ACC112 (cell line): ENCODE results near the gene IGFN1.

ENCODE experiments used
- H2AFZ ChIP-seq: fragments of 200-600 bp; sonication (generic); one replicate; pipeline ENCODE4 v1.6.0; 2017; ENCODE audit warnings: antibody characterized with exemption, low read length; ENCODE audit not compliant: unreplicated experiment
- H3K27ac ChIP-seq: fragments of 200-600 bp; sonication (generic); 2 replicates; pipeline ENCODE4 v1.5.1; 2014; ENCODE audit warnings: low read depth, mild to moderate bottlenecking, antibody characterized with exemption, low read length, moderate library complexity
- H3K27me3 ChIP-seq: fragments of 200-600 bp; sonication (generic); 2 replicates; pipeline ENCODE4 v1.6.1; 2014; ENCODE audit warnings: mild to moderate bottlenecking, antibody characterized with exemption, low read length, moderate library complexity, mixed read lengths; ENCODE audit not compliant: insufficient read depth
- H3K36me3 ChIP-seq: fragments of 200-600 bp; sonication (generic); 2 replicates; pipeline ENCODE4 v1.6.1; 2016; ENCODE audit warnings: mild to moderate bottlenecking, antibody characterized with exemption, low read length, moderate library complexity, mixed read lengths; ENCODE audit not compliant: insufficient read depth
- H3K4me1 ChIP-seq: fragments of 200-600 bp; sonication (generic); one replicate; pipeline ENCODE4 v1.6.1; 2016; ENCODE audit warnings: low read length, mixed read lengths; ENCODE audit not compliant: insufficient read depth, unreplicated experiment, control insufficient read depth
- H3K4me3 ChIP-seq: fragments of 200-600 bp; sonication (generic); 2 replicates; pipeline ENCODE4 v1.5.1; 2014; ENCODE audit warnings: mild to moderate bottlenecking, low read depth, low read length
- H3K79me2 ChIP-seq: fragments of 200-600 bp; sonication (generic); one replicate; pipeline ENCODE4 v1.6.0; 2016; ENCODE audit warnings: low read length; ENCODE audit not compliant: control insufficient read depth, unreplicated experiment, insufficient read depth

The IGFN1 gene

DNA sequence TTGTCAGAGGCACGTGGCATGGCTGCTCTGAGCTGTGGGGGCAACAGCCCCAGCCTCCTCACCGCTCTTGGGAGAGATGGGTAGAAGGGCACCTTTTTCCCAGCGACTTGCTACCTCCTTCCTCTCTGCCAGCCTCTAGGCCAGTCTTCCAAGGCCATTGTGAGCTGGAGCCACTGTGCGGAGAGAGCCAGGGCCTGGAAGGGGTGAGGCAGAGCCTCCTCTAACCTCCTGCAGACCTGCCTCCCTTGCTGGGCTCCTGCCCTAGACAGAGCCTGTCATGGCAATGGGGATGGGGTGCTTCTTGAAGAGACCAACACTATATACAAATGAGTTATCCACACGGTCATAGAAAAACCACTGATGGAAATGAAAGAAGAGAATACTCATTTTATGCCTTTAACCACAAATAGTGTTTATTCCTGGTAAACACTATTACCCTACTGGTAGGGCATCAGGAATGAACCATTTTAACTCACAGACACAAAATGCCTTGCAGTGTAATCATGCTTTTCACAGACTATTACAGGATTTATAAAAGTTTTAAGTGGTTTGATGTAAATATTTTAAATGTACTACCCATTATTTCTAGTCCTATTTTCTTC lies 5.0 kb upstream of the IGFN1 start:
- peaks cover 13% of the 10 kb centered on the region for H3K4me1 ChIP-seq
- H3K4me3 ChIP-seq = no peak overlapping the region
- peaks cover 29% of the 10 kb centered on the region for H3K27me3 ChIP-seq
- H3K27ac ChIP-seq = no peak overlapping the region
- H3K36me3 ChIP-seq = no peaks in the 10 kb centered on the region
- H2AFZ ChIP-seq = no peak overlapping the region
- no peaks in the 10 kb centered on the region for H3K79me2 ChIP-seq

DNA sequence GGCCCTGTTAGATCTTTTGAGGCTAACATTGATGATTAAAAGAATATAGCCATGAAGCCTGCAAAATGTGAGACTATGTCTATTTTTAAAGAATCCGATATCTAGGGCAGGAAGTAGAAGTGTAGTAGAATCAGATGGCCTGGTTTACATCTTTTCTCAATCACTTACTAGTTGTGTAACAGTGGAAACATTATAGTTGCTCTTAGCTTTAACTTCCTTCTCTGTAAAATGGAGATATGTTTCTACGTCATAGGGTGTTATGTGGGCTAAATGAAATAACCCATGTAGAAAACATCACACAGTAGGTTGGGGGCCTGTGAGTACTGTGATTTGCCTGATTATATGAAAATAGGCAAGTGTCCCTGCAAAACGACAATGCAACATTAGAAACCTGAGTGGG lies 4.4 kb upstream of the IGFN1 start:
- Histone ChIP-seq H3K79me2 (no peaks in the 10 kb centered on the region), H3K4me3 (no peak overlapping the region)

DNA sequence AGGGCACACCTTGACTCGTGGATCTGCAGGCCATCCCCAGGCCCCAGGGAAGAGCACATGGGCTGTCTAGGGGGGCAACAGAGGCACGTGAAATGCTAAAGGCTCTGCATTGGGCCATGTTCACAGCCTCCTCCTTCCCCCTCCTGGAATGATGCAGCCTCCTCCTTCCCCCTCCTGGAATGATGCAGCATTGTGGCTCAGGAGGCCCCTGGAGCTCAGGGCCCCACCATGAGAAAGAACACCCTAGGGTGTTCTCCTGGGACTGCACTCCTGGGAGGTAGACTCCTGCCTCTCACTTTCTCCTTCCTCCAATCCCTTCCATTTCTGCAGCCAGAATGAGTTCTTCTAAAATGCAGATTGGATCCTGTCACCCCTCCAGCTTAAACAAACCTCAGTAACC lies 1.5 kb upstream of the IGFN1 start:
- Histone ChIP-seq H3K36me3 (no peaks in the 10 kb centered on the region), H3K4me1 (peaks cover 25% of the 10 kb centered on the region), H3K4me3 (no peak overlapping the region), H2AFZ (no peak overlapping the region), H3K27me3 (0 out of 2 replicates have a peak, but pooled peaks cover 3% of the 10 kb centered on the region), H3K27ac (no peak overlapping the region), H3K79me2 (no peaks in the 10 kb centered on the region)

More for the DNA sequence above, 4.4 kb upstream of the IGFN1 start:
- Histone ChIP-seq H3K36me3 (no peaks in the 10 kb centered on the region), H2AFZ (no peak overlapping the region), H3K27ac (no peak overlapping the region), H3K4me1 (peaks cover 14% of the 10 kb centered on the region), H3K27me3 (peaks cover 24% of the 10 kb centered on the region)

DNA sequence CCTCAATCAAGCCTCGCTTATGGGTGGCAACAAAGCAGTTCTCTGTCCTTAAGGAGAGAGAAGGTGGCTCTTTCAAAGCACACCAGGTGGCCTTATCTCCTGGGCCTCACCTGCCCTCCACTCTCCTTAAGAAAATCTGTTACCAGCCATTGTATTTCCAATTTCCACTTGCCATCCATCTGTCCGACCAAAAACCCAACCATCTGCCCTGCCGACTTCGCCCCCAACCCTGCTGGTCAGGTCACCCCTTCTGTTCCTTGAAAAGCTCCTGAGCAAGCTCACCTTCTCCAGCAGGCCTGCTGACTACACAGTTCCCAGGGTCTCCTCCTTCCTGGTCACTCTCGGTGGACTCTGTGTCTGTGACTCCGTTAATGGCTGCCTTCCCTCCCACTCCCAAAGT lies 619 bp upstream of the IGFN1 start:
- Histone ChIP-seq H3K27me3 (0 out of 2 replicates have a peak, but pooled peaks cover 3% of the 10 kb centered on the region), H3K27ac (no peak overlapping the region), H2AFZ (no peak overlapping the region), H3K4me1 (peaks cover 18% of the 10 kb centered on the region), H3K79me2 (no peaks in the 10 kb centered on the region), H3K4me3 (no peak overlapping the region), H3K36me3 (no peaks in the 10 kb centered on the region)

DNA sequence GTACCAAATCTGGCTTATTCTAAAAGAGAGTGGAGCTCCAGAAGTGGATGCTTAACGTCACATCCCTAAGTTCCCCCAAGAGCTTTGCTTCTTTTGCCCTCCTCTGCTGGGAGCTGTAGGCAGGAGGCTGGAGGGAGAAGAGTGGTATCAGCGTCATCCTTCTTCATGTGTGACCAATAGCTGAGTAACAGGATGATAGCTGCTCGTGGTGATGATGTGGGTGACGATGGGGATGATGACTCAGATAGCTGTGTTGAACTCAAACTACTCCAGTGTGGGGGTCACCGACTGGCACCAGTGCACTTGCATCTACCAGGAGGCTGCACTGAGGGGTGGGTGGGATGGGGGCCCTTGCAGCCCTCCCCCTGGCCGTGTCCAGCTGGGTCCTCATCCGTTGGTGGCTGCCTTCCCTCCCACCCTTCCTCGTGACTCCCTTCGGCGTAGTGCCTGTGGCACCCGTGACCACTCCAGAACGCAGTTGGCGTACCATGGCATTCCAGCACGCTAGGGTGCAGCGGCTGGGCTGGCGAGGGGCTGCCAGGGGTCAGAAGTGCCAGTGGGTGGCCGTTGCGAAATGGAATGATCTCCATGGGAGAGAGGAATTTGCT lies 1.1 kb downstream of the IGFN1 start:
- no peaks in the 10 kb centered on the region for H3K79me2 ChIP-seq
- peak overlapping the region; percentile 53 for H3K27ac ChIP-seq
- peak overlapping the region; percentile 21 for H2AFZ ChIP-seq
- H3K4me1 ChIP-seq = peaks cover 13% of the 10 kb centered on the region
- H3K36me3 ChIP-seq = no peaks in the 10 kb centered on the region
- 0 out of 2 replicates have a peak, but pooled peaks cover 3% of the 10 kb centered on the region for H3K27me3 ChIP-seq
- H3K4me3 ChIP-seq = no peak overlapping the region

DNA sequence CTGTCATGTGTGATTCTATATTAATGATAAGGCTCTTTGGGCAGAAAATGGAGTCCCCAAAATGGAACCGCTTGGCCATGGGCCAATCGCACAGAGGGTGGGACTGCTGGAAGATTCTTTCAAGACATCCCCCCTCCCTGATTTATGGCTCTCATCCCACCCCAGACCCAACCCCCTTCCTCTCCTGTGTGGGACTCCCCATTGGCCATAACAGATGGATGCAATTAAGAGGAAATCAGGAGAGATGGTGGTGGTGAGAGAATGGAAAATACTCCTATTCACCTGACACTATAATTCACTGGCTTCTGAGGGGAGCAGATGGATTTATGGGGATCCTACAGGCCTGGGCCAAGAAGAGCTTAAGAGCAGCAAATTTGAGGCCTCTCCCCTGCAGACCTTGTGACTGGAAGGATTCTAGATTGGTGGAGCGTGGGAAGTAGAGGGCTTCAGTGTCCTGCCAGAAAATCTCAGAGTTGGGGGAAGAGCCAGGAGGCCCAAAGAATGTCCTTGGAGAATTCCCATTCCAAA lies 1.7 kb downstream of the IGFN1 start:
- no peak overlapping the region for H2AFZ ChIP-seq
- no peaks in the 10 kb centered on the region for H3K79me2 ChIP-seq
- 0 out of 2 replicates have a peak, but pooled peaks cover 3% of the 10 kb centered on the region for H3K27me3 ChIP-seq
- H3K27ac ChIP-seq = peak overlapping the region; percentile 51; the same call in 1 of the 2 replicates
- peaks cover 13% of the 10 kb centered on the region for H3K4me1 ChIP-seq
- H3K4me3 ChIP-seq = no peak overlapping the region
- no peaks in the 10 kb centered on the region for H3K36me3 ChIP-seq

DNA sequence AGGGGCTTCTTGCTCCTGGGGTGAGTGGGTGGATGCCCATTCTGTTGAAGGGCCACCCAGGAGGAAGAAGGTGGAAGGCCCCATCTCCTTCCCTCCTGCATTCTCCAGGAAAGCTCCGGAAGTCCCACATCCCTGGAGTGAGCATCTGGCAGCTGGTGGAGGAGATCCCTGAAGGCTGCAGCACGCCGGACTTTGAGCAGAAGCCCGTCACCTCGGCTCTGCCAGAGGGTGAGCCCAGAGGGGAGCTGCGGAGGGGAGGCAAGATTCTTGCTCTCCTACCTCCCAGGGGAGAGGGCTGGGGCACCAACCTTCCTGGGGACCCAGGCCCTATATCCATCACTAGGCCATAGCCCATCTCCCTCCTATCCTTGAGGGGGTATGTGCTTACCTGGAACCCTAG lies 3.4 kb downstream of the IGFN1 start:
- no peak overlapping the region for H3K4me3 ChIP-seq
- H3K27me3 ChIP-seq = 0 out of 2 replicates have a peak, but pooled peaks cover 3% of the 10 kb centered on the region
- H3K4me1 ChIP-seq = peaks cover 13% of the 10 kb centered on the region
- H2AFZ ChIP-seq = no peak overlapping the region
- H3K27ac ChIP-seq = no peak overlapping the region
- no peaks in the 10 kb centered on the region for H3K36me3 ChIP-seq
- no peaks in the 10 kb centered on the region for H3K79me2 ChIP-seq

DNA sequence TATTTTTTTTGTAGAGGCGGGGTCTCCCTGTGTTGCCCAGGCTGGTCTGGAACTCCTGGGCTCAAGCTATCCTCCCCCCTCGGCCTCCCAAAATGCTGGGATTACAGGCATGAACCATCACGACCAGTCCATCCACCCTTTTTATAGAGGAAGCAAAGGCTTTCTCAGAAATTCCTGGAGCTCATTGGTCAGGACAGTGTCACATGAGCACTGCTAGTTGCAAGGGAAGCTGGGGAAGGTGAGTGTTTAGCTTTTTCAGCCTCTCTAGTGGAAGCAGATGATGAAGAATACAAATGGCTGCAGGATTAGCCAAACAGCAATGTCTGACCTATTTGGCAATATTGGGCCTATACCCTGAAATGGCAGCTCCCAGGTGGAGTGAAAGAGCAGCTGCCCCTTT lies 8.0 kb downstream of the IGFN1 start:
- peaks cover 14% of the 10 kb centered on the region for H3K27me3 ChIP-seq
- no peak overlapping the region for H3K4me3 ChIP-seq
- H3K4me1 ChIP-seq = no peaks in the 10 kb centered on the region
- H2AFZ ChIP-seq = no peak overlapping the region
- H3K79me2 ChIP-seq = no peaks in the 10 kb centered on the region
- H3K36me3 ChIP-seq = no peaks in the 10 kb centered on the region
- H3K27ac ChIP-seq = no peak overlapping the region

DNA sequence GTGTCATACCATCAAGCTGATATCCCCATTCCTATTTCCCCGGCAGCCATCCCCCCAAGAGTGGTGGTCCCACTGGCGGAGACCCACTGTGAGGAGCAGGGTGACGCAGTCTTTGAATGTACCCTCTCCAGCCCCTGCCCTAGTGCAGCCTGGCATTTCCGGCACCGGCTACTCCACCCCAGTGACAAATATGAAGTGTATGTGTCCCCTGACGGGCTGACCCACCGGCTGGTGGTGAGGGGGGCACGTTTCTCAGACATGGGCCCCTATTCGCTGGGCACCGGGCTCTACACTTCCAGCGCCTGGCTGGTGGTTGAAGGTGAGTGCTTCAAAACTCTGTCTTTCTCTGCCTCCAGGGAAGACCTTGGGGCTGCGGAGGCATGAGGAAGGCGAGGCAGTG lies 14.4 kb downstream of the IGFN1 start:
- Histone ChIP-seq H3K4me3 (no peak overlapping the region), H3K79me2 (no peaks in the 10 kb centered on the region)

DNA sequence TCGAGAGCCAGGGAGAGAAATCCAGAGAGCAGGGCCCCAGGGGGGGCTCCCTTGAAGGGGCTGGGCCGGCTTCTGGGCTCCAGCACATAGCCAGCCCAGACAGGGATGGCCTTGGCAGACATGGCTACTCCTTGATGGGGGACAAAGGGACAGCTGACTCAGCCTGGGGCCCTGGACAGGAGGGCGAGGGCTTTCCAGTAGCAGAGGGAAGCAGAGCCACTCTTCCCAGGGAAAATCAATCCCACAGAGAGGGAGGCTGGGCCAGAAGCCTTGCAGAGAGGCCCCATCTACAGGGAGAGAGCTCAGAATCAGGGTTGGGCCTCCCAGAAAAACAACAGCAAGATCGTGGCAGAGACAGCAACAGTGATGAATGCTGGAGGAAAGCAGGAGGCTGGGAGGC lies 15.6 kb downstream of the IGFN1 start:
- Histone ChIP-seq H3K4me3 (no peak overlapping the region), H3K36me3 (no peaks in the 10 kb centered on the region), H3K79me2 (no peaks in the 10 kb centered on the region), H2AFZ (no peak overlapping the region), H3K27me3 (peaks cover 63% of the 10 kb centered on the region), H3K4me1 (no peaks in the 10 kb centered on the region), H3K27ac (no peak overlapping the region)

More for the DNA sequence above, 14.4 kb downstream of the IGFN1 start:
- H3K27ac ChIP-seq = no peak overlapping the region
- no peak overlapping the region for H2AFZ ChIP-seq
- no peaks in the 10 kb centered on the region for H3K36me3 ChIP-seq
- H3K27me3 ChIP-seq = peaks cover 61% of the 10 kb centered on the region
- H3K4me1 ChIP-seq = no peaks in the 10 kb centered on the region

DNA sequence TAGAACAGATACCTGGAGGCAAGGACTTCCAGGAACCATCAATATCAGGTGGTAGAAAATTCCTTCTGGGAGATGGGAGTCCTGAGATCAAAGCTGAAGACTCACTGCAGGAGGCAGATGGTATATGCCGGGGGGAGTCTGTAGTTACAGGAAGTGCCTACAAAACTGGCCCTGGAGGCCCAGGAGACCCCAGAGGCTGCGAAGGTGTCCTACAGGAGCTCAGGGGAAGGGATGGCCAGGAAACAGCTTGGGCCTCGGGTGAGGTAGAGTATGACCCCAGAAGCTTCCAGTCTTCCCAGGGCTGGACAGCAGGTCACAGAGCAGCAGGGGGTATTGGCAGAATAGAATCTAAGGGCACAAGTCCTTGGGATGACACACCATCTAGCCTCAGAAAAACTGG lies 16.4 kb downstream of the IGFN1 start:
- Histone ChIP-seq H3K27me3 (peaks cover 66% of the 10 kb centered on the region), H3K36me3 (no peaks in the 10 kb centered on the region), H3K4me3 (no peak overlapping the region), H3K4me1 (no peaks in the 10 kb centered on the region), H3K79me2 (no peaks in the 10 kb centered on the region), H2AFZ (no peak overlapping the region), H3K27ac (no peak overlapping the region)
